Neural cell (in vitro differentiated cells): ENCODE data around the gene MEN1. TPM values are rescaled to one million over a fixed set of nuclear protein-coding genes. Genes with fewer than 3 reads are reported as not detected.
A peak's percentile ranks its signal among the peaks of the same experiment; 100 is the strongest.

ENCODE experiments used
- H2AFZ ChIP-seq: fragments of 200-600, 300-800 bp; sonication (generic), shearing (Covaris generic); 2 replicates; pipeline ENCODE4 v1.6.0; 2014; ENCODE audit warnings: low read depth, mild to moderate bottlenecking, antibody characterized with exemption, low read length, moderate library complexity
- H3F3A ChIP-seq: fragments of 200-600 bp; shearing (Covaris generic); 2 replicates; pipeline ENCODE4 v1.6.1; 2016; ENCODE audit warnings: mild to moderate bottlenecking, moderate library complexity, mixed read lengths, antibody characterized with exemption, low read length; ENCODE audit not compliant: insufficient read depth, poor library complexity, severe bottlenecking
- H3K27ac ChIP-seq: fragments of 200-600, 300-800 bp; sonication (generic), shearing (Covaris generic); 2 replicates; pipeline ENCODE4 v1.5.1; 2014; ENCODE audit warnings: mild to moderate bottlenecking, low read length, moderate library complexity
- H3K27me3 ChIP-seq: fragments of 300-800, 200-600 bp; sonication (generic), shearing (Covaris generic); 2 replicates; pipeline ENCODE4 v1.6.0; 2014; ENCODE audit warnings: mild to moderate bottlenecking, low read depth, low read length, moderate library complexity; ENCODE audit not compliant: insufficient read depth
- H3K36me3 ChIP-seq: fragments of 300-800, 200-600 bp; sonication (generic), shearing (Covaris generic); 2 replicates; pipeline ENCODE4 v1.5.1; 2014; ENCODE audit warnings: mild to moderate bottlenecking, antibody characterized with exemption, low read length, moderate library complexity; ENCODE audit not compliant: insufficient read depth
- H3K4me2 ChIP-seq: fragments of 300-800, 200-600 bp; sonication (generic), shearing (Covaris generic); 2 replicates; pipeline ENCODE4 v1.6.0; 2014; ENCODE audit warnings: mild to moderate bottlenecking, low read length
- H3K4me3 ChIP-seq: fragments of 300-800, 200-600 bp; sonication (generic), shearing (Covaris generic); 2 replicates; pipeline ENCODE4 v1.5.1; 2014; ENCODE audit warnings: mild to moderate bottlenecking, low read length, moderate library complexity
- H3K79me2 ChIP-seq: fragments of 200-600 bp; shearing (Covaris generic); replicated peaks from 2 replicates; pipeline ENCODE4 v1.6.0; 2014; ENCODE audit warnings: mild to moderate bottlenecking, low read length, moderate library complexity; ENCODE audit not compliant: insufficient read depth
- H3K9ac ChIP-seq: fragments of 300-800, 200-600 bp; sonication (generic), shearing (Covaris generic); 2 replicates; pipeline ENCODE4 v1.6.1; 2016; ENCODE audit warnings: mild to moderate bottlenecking, low read length, mixed read lengths
- H3K9me2 ChIP-seq: fragments of 200-600 bp; shearing (Covaris generic); 2 replicates; pipeline ENCODE4 v1.6.1; 2016; ENCODE audit warnings: mild to moderate bottlenecking, low read length, mixed read lengths; ENCODE audit not compliant: insufficient read depth
- H3K9me3 ChIP-seq: fragments of 200-600, 300-800 bp; sonication (generic), shearing (Covaris generic); 2 replicates; pipeline ENCODE4 v1.6.1; 2016; ENCODE audit warnings: mild to moderate bottlenecking, mixed run types, low read length, moderate library complexity, mixed read lengths
- H4K20me1 ChIP-seq: fragments of 200-600 bp; shearing (Covaris generic); 2 replicates; pipeline ENCODE4 v1.6.1; 2016; ENCODE audit warnings: mild to moderate bottlenecking, mixed run types; ENCODE audit not compliant: insufficient read depth
- EP300 ChIP-seq: fragments of 450-650 bp; conservative IDR thresholded peaks from 2 replicates; pipeline ENCODE4 v1.6.1; 2014; ENCODE audit warnings: antibody characterized with exemption, mild to moderate bottlenecking, moderate library complexity; ENCODE audit not compliant: poor library complexity, severe bottlenecking
- EZH2 ChIP-seq: fragments of 200-600, 300-800 bp; shearing (Covaris generic), sonication (generic); IDR thresholded peaks from 2 replicates; pipeline ENCODE4 v1.6.1; 2014; ENCODE audit warnings: antibody characterized with exemption, low read length, borderline replicate concordance, mild to moderate bottlenecking; ENCODE audit not compliant: insufficient read depth, poor library complexity, severe bottlenecking
- MXI1 ChIP-seq: fragments of 450-650 bp; conservative IDR thresholded peaks from 2 replicates; pipeline ENCODE4 v1.6.1; 2014; ENCODE audit warnings: antibody characterized with exemption, mild to moderate bottlenecking; ENCODE audit not compliant: poor library complexity, severe bottlenecking
- POLR2AphosphoS5 ChIP-seq: IDR thresholded peaks from 2 replicates; pipeline ENCODE4 v1.6.1; 2012
- RAD21 ChIP-seq: fragments of 450-650 bp; conservative IDR thresholded peaks from 2 replicates; pipeline ENCODE4 v1.6.1; 2014; ENCODE audit warnings: antibody characterized with exemption, mild to moderate bottlenecking, moderate library complexity
- SMC3 ChIP-seq: fragments of 450-650 bp; conservative IDR thresholded peaks from 2 replicates; pipeline ENCODE4 v1.6.1; 2014; ENCODE audit warnings: antibody characterized with exemption, mild to moderate bottlenecking, moderate library complexity; ENCODE audit not compliant: poor library complexity
- TAF1 ChIP-seq: IDR thresholded peaks from 2 replicates; pipeline ENCODE4 v1.6.1; 2012; ENCODE audit warnings: low read depth
- polyA plus RNA-seq: library from polyadenylated mRNA; depleted of rRNA; stranded (reverse); fragments of >200 nt; gene quantifications from 2 replicates; pipeline ENCODE4 v1.2.3, GENCODE V29; 2014
- TF ChIP-seq, protein P1 (sequence below): fragments of 450-650 bp; IDR thresholded peaks from 2 replicates; pipeline ENCODE4 v1.5.1; 2014; ENCODE audit warnings: antibody characterized with exemption, mild to moderate bottlenecking, moderate library complexity; ENCODE audit not compliant: poor library complexity, severe bottlenecking
- TF ChIP-seq, protein P2 (sequence below): IDR thresholded peaks from 2 replicates; pipeline ENCODE4 v1.6.1; 2012; ENCODE audit warnings: borderline replicate concordance

Gene MEN1
- polyA plus RNA-seq, 1 donor from 2014 or later: 16.8 TPM

DNA sequence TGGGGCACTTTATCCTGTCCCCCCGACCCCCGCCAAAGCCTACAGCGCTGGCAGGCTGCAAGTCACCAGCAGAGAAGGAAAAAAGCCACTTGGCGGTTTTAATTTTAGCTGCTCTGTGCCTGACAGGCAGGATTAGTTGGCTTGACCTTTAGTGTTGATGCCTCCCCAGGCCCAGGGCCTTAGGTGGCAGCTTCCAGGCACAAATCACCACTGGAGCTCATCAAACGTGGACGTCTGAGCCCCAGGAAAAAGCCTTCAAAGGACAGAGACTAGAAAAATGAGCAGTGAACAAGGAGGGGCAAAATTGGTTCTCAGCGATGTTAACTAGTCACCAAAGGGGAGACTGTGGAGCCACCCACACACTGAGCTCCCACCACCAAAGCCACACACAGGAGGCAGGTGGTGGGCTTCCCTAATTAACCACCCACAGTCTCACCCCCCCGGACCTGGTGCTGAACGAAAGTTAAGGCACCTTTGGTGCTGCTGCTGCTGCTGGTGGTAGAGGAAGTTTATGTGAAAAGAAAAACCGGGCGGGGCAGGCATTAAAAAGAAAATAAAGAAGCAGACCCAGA is 46.2 kb downstream of the MEN1 start (continued):
- TF ChIP-seq, protein P1, sequence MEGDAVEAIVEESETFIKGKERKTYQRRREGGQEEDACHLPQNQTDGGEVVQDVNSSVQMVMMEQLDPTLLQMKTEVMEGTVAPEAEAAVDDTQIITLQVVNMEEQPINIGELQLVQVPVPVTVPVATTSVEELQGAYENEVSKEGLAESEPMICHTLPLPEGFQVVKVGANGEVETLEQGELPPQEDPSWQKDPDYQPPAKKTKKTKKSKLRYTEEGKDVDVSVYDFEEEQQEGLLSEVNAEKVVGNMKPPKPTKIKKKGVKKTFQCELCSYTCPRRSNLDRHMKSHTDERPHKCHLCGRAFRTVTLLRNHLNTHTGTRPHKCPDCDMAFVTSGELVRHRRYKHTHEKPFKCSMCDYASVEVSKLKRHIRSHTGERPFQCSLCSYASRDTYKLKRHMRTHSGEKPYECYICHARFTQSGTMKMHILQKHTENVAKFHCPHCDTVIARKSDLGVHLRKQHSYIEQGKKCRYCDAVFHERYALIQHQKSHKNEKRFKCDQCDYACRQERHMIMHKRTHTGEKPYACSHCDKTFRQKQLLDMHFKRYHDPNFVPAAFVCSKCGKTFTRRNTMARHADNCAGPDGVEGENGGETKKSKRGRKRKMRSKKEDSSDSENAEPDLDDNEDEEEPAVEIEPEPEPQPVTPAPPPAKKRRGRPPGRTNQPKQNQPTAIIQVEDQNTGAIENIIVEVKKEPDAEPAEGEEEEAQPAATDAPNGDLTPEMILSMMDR: no peak

DNA sequence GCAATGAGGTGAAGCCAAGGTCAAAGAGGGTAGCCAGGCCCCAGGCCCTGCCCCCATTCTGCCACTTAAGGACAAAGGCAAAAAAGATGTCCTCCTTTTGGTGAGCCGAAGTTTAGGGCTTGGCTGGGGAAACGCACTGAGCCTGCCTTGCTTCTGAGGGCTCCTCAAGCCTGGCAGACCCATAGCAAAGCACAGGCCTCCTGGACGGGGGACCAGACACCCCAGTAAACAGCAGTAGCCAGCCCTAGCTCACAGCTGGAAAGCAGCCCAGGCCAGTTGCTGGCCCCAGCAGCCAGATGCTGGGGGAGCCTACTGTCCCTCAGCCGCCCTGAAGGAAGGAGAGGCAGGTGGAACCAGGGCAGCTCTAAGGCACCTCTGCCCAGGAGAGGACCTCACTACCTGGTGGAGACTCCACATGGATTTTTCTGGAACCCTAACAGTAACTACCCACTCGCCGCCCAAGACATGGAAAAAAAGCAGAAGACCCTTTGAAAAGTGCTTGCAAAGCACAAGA is 46.8 kb downstream of the MEN1 start:
- Histone ChIP-seq H3K27ac (peak overlapping the region; percentile 68), H3K36me3 (peaks cover 8% of the 10 kb centered on the region), H3F3A (no peaks in the 10 kb centered on the region), H4K20me1 (peaks cover 5% of the 10 kb centered on the region), H3K79me2 (no peaks in the 10 kb centered on the region), H3K9ac (peak overlapping the region; percentile 31), H2AFZ (no peak overlapping the region), H3K4me3 (peak overlapping the region; percentile 23), H3K27me3 (no peaks in the 10 kb centered on the region), H3K9me3 (no peaks in the 10 kb centered on the region), H3K4me2 (no peak overlapping the region), H3K9me2 (no peaks in the 10 kb centered on the region)
- TF ChIP-seq POLR2AphosphoS5: peak; percentile 17
- no peak for TF ChIP-seq EP300

DNA sequence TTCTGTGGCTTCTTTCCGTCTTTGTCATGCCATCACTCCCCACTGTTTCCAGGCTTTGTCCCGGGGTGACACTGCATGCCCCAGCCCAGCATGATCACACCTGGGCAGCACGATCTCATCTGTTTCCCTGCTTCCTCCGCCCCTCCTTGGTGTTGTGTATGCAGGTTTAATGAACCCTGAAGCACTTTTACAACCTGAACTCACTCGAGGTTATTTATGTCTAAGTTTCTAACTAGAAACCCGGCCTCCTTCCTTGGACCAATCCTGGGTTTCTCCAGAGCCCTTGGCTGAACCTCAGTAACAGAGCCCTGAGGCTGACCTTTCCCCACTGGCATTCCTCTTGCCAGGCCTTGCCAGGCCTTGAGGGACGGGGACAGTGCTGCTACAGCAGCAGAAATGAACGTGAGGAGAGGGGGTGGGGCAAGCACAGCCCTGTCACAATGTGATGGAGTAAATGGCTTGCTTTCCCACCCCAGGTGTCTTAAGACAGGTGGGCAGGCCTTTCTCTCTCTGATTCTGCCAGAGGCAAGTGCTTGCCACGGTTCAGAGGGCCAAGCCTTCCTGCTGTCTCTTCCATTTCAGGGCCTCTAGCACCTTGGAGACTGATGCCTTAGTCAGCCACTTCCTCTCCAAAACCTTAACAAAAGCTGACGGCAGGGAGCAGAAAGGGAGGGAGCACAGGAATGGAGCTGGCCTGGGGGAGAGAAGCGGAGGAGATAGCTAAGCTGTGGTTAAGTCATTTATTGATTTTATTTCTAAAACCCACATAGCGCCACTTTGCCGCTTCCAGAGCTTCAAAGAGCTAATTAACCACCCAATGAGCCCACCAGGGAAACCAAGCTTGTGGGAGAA is 47.5 kb downstream of the MEN1 start:
- Histone ChIP-seq H3K36me3 (peaks cover 1% of the 10 kb centered on the region), H3K4me2 (no peak overlapping the region), H3K4me3 (peak overlapping the region; percentile 23), H3K27me3 (no peaks in the 10 kb centered on the region), H4K20me1 (peaks cover 5% of the 10 kb centered on the region), H3K9me2 (no peaks in the 10 kb centered on the region), H2AFZ (no peak overlapping the region), H3K9ac (peak overlapping the region; percentile 31), H3F3A (no peaks in the 10 kb centered on the region), H3K27ac (peak overlapping the region; percentile 68), H3K9me3 (no peaks in the 10 kb centered on the region), H3K79me2 (no peaks in the 10 kb centered on the region)
- TF ChIP-seq EZH2 (no peak), EP300 (no peak), TAF1 (no peak), POLR2AphosphoS5 (peak; percentile 13), RAD21 (no peak), MXI1 (no peak), SMC3 (peak; percentile 12)
- TF ChIP-seq, protein P2, sequence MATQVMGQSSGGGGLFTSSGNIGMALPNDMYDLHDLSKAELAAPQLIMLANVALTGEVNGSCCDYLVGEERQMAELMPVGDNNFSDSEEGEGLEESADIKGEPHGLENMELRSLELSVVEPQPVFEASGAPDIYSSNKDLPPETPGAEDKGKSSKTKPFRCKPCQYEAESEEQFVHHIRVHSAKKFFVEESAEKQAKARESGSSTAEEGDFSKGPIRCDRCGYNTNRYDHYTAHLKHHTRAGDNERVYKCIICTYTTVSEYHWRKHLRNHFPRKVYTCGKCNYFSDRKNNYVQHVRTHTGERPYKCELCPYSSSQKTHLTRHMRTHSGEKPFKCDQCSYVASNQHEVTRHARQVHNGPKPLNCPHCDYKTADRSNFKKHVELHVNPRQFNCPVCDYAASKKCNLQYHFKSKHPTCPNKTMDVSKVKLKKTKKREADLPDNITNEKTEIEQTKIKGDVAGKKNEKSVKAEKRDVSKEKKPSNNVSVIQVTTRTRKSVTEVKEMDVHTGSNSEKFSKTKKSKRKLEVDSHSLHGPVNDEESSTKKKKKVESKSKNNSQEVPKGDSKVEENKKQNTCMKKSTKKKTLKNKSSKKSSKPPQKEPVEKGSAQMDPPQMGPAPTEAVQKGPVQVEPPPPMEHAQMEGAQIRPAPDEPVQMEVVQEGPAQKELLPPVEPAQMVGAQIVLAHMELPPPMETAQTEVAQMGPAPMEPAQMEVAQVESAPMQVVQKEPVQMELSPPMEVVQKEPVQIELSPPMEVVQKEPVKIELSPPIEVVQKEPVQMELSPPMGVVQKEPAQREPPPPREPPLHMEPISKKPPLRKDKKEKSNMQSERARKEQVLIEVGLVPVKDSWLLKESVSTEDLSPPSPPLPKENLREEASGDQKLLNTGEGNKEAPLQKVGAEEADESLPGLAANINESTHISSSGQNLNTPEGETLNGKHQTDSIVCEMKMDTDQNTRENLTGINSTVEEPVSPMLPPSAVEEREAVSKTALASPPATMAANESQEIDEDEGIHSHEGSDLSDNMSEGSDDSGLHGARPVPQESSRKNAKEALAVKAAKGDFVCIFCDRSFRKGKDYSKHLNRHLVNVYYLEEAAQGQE: no peak
